ENCODE results near the gene PLK3. TPM values are rescaled to one million over a fixed set of nuclear protein-coding genes. Genes with fewer than 3 reads are reported as not detected.

Gene PLK3
- total RNA-seq, 4 donors from 2014 or later = 10.6 to 29.3 (median 26.3) TPM

- Histone ChIP-seq H3K27ac (peak overlapping the region in 3 of 4 donors; percentile 22 to 80 (median 79)), H3K9me3 (no peaks in the 10 kb centered on the region), H3K4me1 (peaks cover 0 to 54% (median 6%) of the 10 kb centered on the region in 4 donors), H3K36me3 (peaks cover 0 to 42% (median 0%) of the 10 kb centered on the region in 3 donors), H3K4me3 (peak overlapping the region in 1 of 4 donors; percentile 20), H3K27me3 (no peaks in the 10 kb centered on the region)
- TF ChIP-seq CTCF (IDR thresholded peaks at IDR 0.05) (no peak), EP300 (IDR thresholded peaks at IDR 0.05) (peak in 1 of 2 donors; percentile 59), POLR2A (IDR thresholded peaks at IDR 0.05) (no peak)
- WGBS, 2 donors = 28 to 34% methylated on average over 17 to 24 of the region's 24 CpGs
- DNase-seq (ENCODE audit: low spot score in 2 of 2) = peak in 1 of 2 donors; percentile 61
Observed at GRCh38 chr1:44826375-44827196, 26.4 kb downstream of the PLK3 start.

GRCh38 chr1:44827197-44828002 is 27.2 kb downstream of the PLK3 start:
- H3K27me3 ChIP-seq = no peaks in the 10 kb centered on the region
- no peak for DNase-seq (ENCODE audit: low spot score in 2 of 2)
- WGBS, 2 donors = 83 to 87% methylated on average over 27 to 28 of the region's 28 CpGs
- peaks cover 0 to 60% (median 6%) of the 10 kb centered on the region in 4 donors for H3K4me1 ChIP-seq
- peaks cover 0 to 36% (median 0%) of the 10 kb centered on the region in 3 donors for H3K36me3 ChIP-seq
- H3K9me3 ChIP-seq = no peaks in the 10 kb centered on the region
- no peak for TF ChIP-seq EP300 (IDR thresholded peaks at IDR 0.05)
- no peak for TF ChIP-seq POLR2A (IDR thresholded peaks at IDR 0.05)
- no peak for TF ChIP-seq CTCF (IDR thresholded peaks at IDR 0.05)
- peak overlapping the region in 2 of 4 donors; percentile 79 to 80 for H3K27ac ChIP-seq
- H3K4me3 ChIP-seq = no peak overlapping the region

GRCh38 chr1:44828003-44828651 is 27.9 kb downstream of the PLK3 start:
- H3K9me3 ChIP-seq = no peaks in the 10 kb centered on the region
- peaks cover 0 to 28% (median 0%) of the 10 kb centered on the region in 3 donors for H3K36me3 ChIP-seq
- H3K4me1 ChIP-seq = peaks cover 0 to 60% (median 6%) of the 10 kb centered on the region in 4 donors
- WGBS, 2 donors = 86 to 89% methylated on average over 21 of the region's 21 CpGs
- no peak for DNase-seq (ENCODE audit: low spot score in 2 of 2)
- no peak for TF ChIP-seq CTCF (IDR thresholded peaks at IDR 0.05)
- no peak for TF ChIP-seq EP300 (IDR thresholded peaks at IDR 0.05)
- no peak for TF ChIP-seq POLR2A (IDR thresholded peaks at IDR 0.05)
- H3K27me3 ChIP-seq = no peaks in the 10 kb centered on the region
- peak overlapping the region in 2 of 4 donors; percentile 79 to 80 for H3K27ac ChIP-seq
- H3K4me3 ChIP-seq = no peak overlapping the region

- no peaks in the 10 kb centered on the region for H3K27me3 ChIP-seq
- no peaks in the 10 kb centered on the region for H3K9me3 ChIP-seq
- H3K27ac ChIP-seq = peak overlapping the region in 1 of 4 donors; percentile 4
- DNase-seq (ENCODE audit: low spot score in 2 of 2) = no peak
- peaks cover 0 to 64% (median 6%) of the 10 kb centered on the region in 4 donors for H3K4me1 ChIP-seq
- WGBS, 2 donors = 84 to 89% methylated on average over 7 to 13 of the region's 15 CpGs
- peaks cover 0 to 26% (median 0%) of the 10 kb centered on the region in 3 donors for H3K36me3 ChIP-seq
- no peak for TF ChIP-seq CTCF (IDR thresholded peaks at IDR 0.05)
- no peak overlapping the region for H3K4me3 ChIP-seq
Observed at GRCh38 chr1:44828841-44829440, 28.8 kb downstream of the PLK3 start.
